Vagina (tissue), 2 donors: ENCODE results near the gene SCGB1C1. TPM values are rescaled to one million over a fixed set of nuclear protein-coding genes. Genes with fewer than 3 reads are reported as not detected.

Experiments
- DNase-seq, 2 donors: peaks; one replicate each; pipeline ENCODE4 v3.0.0-alpha.2; 2017; ENCODE audit errors: extremely low spot score in 2 of 2
- H3K27ac ChIP-seq: fragments of 200-600 bp; sonication (generic); one replicate; pipeline ENCODE4 v1.5.1; 2019
- H3K27me3 ChIP-seq: fragments of 200-600 bp; sonication (generic); one replicate; pipeline ENCODE4 v1.5.1; 2019
- H3K36me3 ChIP-seq, 2 donors: fragments of 200-600 bp; sonication (generic); one replicate each; pipeline ENCODE4 v1.5.1; 2017 to 2019
- H3K4me1 ChIP-seq: fragments of 200-600 bp; sonication (generic); one replicate; pipeline ENCODE4 v1.5.1; 2019
- H3K4me3 ChIP-seq, 2 donors: fragments of 200-600 bp; sonication (generic); 1 replicate in 1 of 2; 2 replicates in 1 of 2; pipeline ENCODE4 v1.5.1; 2016 to 2019
- H3K9me3 ChIP-seq: fragments of 200-600 bp; sonication (generic); one replicate; pipeline ENCODE4 v1.5.1; 2019
- CTCF ChIP-seq, 3 experiments: fragments of 450-650 bp in 2 of 3; fragments of 200-600 bp in 1 of 3; sonication (generic) in 1 of 3; IDR thresholded peaks; one replicate each; pipeline ENCODE4 v1.5.1; 2017 to 2019; ENCODE audit warnings: antibody characterized with exemption in 3 of 3, mild to moderate bottlenecking in 2 of 3, moderate library complexity in 2 of 3
- POLR2A ChIP-seq, 2 donors: fragments of 450-650 bp; IDR thresholded peaks; one replicate each; pipeline ENCODE4 v1.6.1; 2017; ENCODE audit warnings: antibody characterized with exemption in 2 of 2, mild to moderate bottlenecking in 2 of 2, moderate library complexity in 2 of 2
- POLR2AphosphoS5 ChIP-seq, 2 donors: sonication (generic); formaldehyde crosslinking; IDR thresholded peaks; one replicate each; pipeline ENCODE4 v1.9.0; 2017; ENCODE audit warnings: antibody characterized with exemption in 2 of 2, mild to moderate bottlenecking in 2 of 2, low read depth in 1 of 2; ENCODE audit not compliant: insufficient read depth in 1 of 2
- intact Hi-C: fragments of 100-400 bp; cut with DNase I; formaldehyde crosslinking; loops from one replicate; pipeline ENCODE4 v1.15.1; 2023
- total RNA-seq: library from RNA; depleted of rRNA; stranded (reverse); fragments of >200 nt; gene quantifications from one replicate; pipeline ENCODE4 v1.2.3, GENCODE V29; 2016

Gene SCGB1C1
- total RNA-seq, 1 donor from 2014 or later = not detected

- H3K4me1 ChIP-seq = no peaks in the 10 kb centered on the region
- DNase-seq = peak in 1 of 2 donors; percentile 79
- no peaks in the 10 kb centered on the region for H3K9me3 ChIP-seq
- no peaks in the 10 kb centered on the region for H3K27me3 ChIP-seq
- TF ChIP-seq CTCF (IDR thresholded peaks at IDR 0.05) (no peak), POLR2A (IDR thresholded peaks at IDR 0.05) (no peak), POLR2AphosphoS5 (IDR thresholded peaks at IDR 0.05; ENCODE audit: insufficient read depth in 1 of 2, low read depth in 1 of 2) (no peak)
- intact Hi-C loops = no loop called here
- no peak overlapping the region for H3K4me3 ChIP-seq
- no peak overlapping the region for H3K27ac ChIP-seq
- H3K36me3 ChIP-seq = peaks cover 0 to 10% of the 10 kb centered on the region in 2 donors
Observed at GRCh38 chr11:197741-198235, 4.9 kb downstream of the SCGB1C1 start.

GRCh38 chr11:198236-198806, 5.4 kb downstream of the SCGB1C1 start:
- H3K27ac ChIP-seq = no peak overlapping the region
- intact Hi-C loops = no loop called here
- TF ChIP-seq POLR2A (IDR thresholded peaks at IDR 0.05) = no peak
- TF ChIP-seq POLR2AphosphoS5 (IDR thresholded peaks at IDR 0.05; ENCODE audit: insufficient read depth in 1 of 2, low read depth in 1 of 2) = no peak
- no peak for TF ChIP-seq CTCF (IDR thresholded peaks at IDR 0.05)
- peak in 1 of 2 donors; percentile 64 for DNase-seq
- H3K4me3 ChIP-seq = no peak overlapping the region
- H3K4me1 ChIP-seq = peaks cover 1% of the 10 kb centered on the region
- no peaks in the 10 kb centered on the region for H3K27me3 ChIP-seq
- peaks cover 0 to 10% of the 10 kb centered on the region in 2 donors for H3K36me3 ChIP-seq
- H3K9me3 ChIP-seq = no peaks in the 10 kb centered on the region

GRCh38 chr11:199004-199581, 6.2 kb downstream of the SCGB1C1 start:
- Histone ChIP-seq H3K9me3 (no peaks in the 10 kb centered on the region), H3K36me3 (peaks cover 0 to 15% of the 10 kb centered on the region in 2 donors), H3K27me3 (no peaks in the 10 kb centered on the region), H3K4me1 (peaks cover 9% of the 10 kb centered on the region), H3K27ac (no peak overlapping the region), H3K4me3 (no peak overlapping the region)
- intact Hi-C loops = no loop called here
- TF ChIP-seq POLR2A (IDR thresholded peaks at IDR 0.05) (no peak), POLR2AphosphoS5 (IDR thresholded peaks at IDR 0.05; ENCODE audit: insufficient read depth in 1 of 2, low read depth in 1 of 2) (no peak), CTCF (IDR thresholded peaks at IDR 0.05) (no peak)
- peak in 1 of 2 donors; percentile 67 for DNase-seq

- H3K27me3 ChIP-seq = no peaks in the 10 kb centered on the region
- peaks cover 0 to 22% of the 10 kb centered on the region in 2 donors for H3K36me3 ChIP-seq
- H3K4me3 ChIP-seq = no peak overlapping the region
- H3K9me3 ChIP-seq = no peaks in the 10 kb centered on the region
- H3K27ac ChIP-seq = no peak overlapping the region
- no peak for TF ChIP-seq CTCF (IDR thresholded peaks at IDR 0.05)
- no peak for TF ChIP-seq POLR2A (IDR thresholded peaks at IDR 0.05)
- TF ChIP-seq POLR2AphosphoS5 (IDR thresholded peaks at IDR 0.05; ENCODE audit: insufficient read depth in 1 of 2, low read depth in 1 of 2) = no peak
- intact Hi-C loops = loop anchor here (5.0 kb wide), 1 partner anchor 168 kb away; the partner anchor contains the start of gene B4GALNT4
- peaks cover 16% of the 10 kb centered on the region for H3K4me1 ChIP-seq
- no peak for DNase-seq
Observed at GRCh38 chr11:199782-200181, 6.9 kb downstream of the SCGB1C1 start.
